HCT116 (cell line): ENCODE results near the gene HOXB3. TPM values are rescaled to one million over a fixed set of nuclear protein-coding genes. Genes with fewer than 3 reads are reported as not detected.

Experiments
- ATAC-seq: fragments of 200-7000 bp; cut with Tn5 transposase; 2 replicates; pipeline ENCODE4 v1.9.1; 2020; ENCODE audit warnings: mild to moderate bottlenecking, moderate library complexity
- BruUV-seq: library from RNA; stranded (reverse); fragments of 400-500 nt; replicated peaks from 2 replicates; lab custom pipeline; 2021; lab: Mats Ljungman, UMichigan
- CTCF ChIA-PET: fragments of 300-600 bp; sonication (Branson Sonifier 250); formaldehyde crosslinking; loops from one replicate; lab custom pipeline; 2021; ENCODE audit warnings: antibody characterized with exemption; lab: Charles Lee
- POLR2A ChIA-PET: fragments of 300-600, 350-600 bp; sonication (Branson Sonifier 250); formaldehyde crosslinking; loops from one replicate; lab custom pipeline; 2021; ENCODE audit warnings: antibody characterized with exemption; lab: Charles Lee
- RAD21 ChIA-PET, 2 experiments: fragments of 300-600 bp; sonication (Branson Sonifier 250); formaldehyde crosslinking; loops; one replicate each; lab custom pipeline; 2023; ENCODE audit warnings: low total read pairs in 2 of 2; ENCODE audit not compliant: uncharacterized antibody in 2 of 2, unreplicated experiment in 2 of 2, low non-redundant PET in 1 of 2; lab: Charles Lee
- DNase-seq: peaks from one replicate; pipeline ENCODE4 v3.0.0-alpha.2; 2010; ENCODE audit warnings: low read depth, low spot score
- H2AFZ ChIP-seq: fragments of 200-600 bp; shearing (Covaris generic), sonication (generic); 2 replicates; pipeline ENCODE4 v1.6.1; 2017; ENCODE audit warnings: low read depth, mixed run types, mixed read lengths, antibody characterized with exemption, low read length; ENCODE audit not compliant: poor library complexity, severe bottlenecking
- H3K27ac ChIP-seq: 2 replicates; pipeline ENCODE4 v1.5.1; 2012; ENCODE audit warnings: low read depth, low read length
- H3K27me3 ChIP-seq: fragments of 200-600 bp; sonication (generic); 2 replicates; pipeline ENCODE4 v1.6.1; 2016; ENCODE audit warnings: mixed run types, low read length, mixed read lengths; ENCODE audit not compliant: insufficient read depth
- H3K36me3 ChIP-seq, 2 experiments: fragments of 200-500 bp in 1 of 2; fragments of 200-600 bp in 1 of 2; sonication (Bioruptor generic) in 1 of 2; sonication (generic) in 1 of 2; 2 replicates each; pipeline versions ENCODE4 v1.5.1 to v1.6.1; 2014 to 2016; ENCODE audit warnings: low read length in 2 of 2, inconsistent platforms in 1 of 2, mixed read lengths in 1 of 2, mixed run types in 1 of 2; ENCODE audit not compliant: insufficient read depth in 2 of 2, control insufficient read depth in 1 of 2
- H3K4me1 ChIP-seq, 2 experiments: fragments of 200-600 bp in 1 of 2; sonication (generic) in 1 of 2; 2 replicates each; pipeline versions ENCODE4 v1.5.1 to v1.6.1; 2012 to 2017; ENCODE audit warnings: low read length in 2 of 2, inconsistent platforms in 1 of 2, mild to moderate bottlenecking in 1 of 2, mixed read lengths in 1 of 2, mixed run types in 1 of 2, moderate library complexity in 1 of 2; ENCODE audit not compliant: insufficient read depth in 2 of 2, control insufficient read depth in 1 of 2
- H3K4me2 ChIP-seq: fragments of 200-600 bp; sonication (generic); 2 replicates; pipeline ENCODE4 v1.6.1; 2017; ENCODE audit warnings: mixed run types, low read length, mixed read lengths
- H3K4me3 ChIP-seq, 2 experiments: fragments of 200-600 bp in 1 of 2; sonication (generic) in 1 of 2; replicated peaks in 1 of 2; 2 replicates each; pipeline ENCODE4 v1.5.1; 2011 to 2016; ENCODE audit warnings: low read length in 2 of 2, control low read depth in 1 of 2, low read depth in 1 of 2, mild to moderate bottlenecking in 1 of 2, mixed read lengths in 1 of 2, mixed run types in 1 of 2
- H3K79me2 ChIP-seq: fragments of 200-600 bp; sonication (generic); 2 replicates; pipeline ENCODE4 v1.6.1; 2017; ENCODE audit warnings: mild to moderate bottlenecking, mixed run types, low read length, moderate library complexity, mixed read lengths; ENCODE audit not compliant: insufficient read depth
- H3K9ac ChIP-seq: fragments of 200-600 bp; sonication (generic); 2 replicates; pipeline ENCODE4 v1.6.1; 2016; ENCODE audit warnings: low read length, mixed read lengths
- H3K9me2 ChIP-seq: fragments of 200-600 bp; sonication (generic), shearing (Covaris generic); 2 replicates; pipeline ENCODE4 v1.6.1; 2017; ENCODE audit warnings: mixed run types, mild to moderate bottlenecking, moderate library complexity; ENCODE audit not compliant: insufficient read depth
- H3K9me3 ChIP-seq, 2 experiments: fragments of 200-500 bp in 1 of 2; fragments of 200-600 bp in 1 of 2; sonication (Bioruptor generic) in 1 of 2; sonication (generic) in 1 of 2; 2 replicates each; pipeline ENCODE4 v1.6.1; 2014 to 2017; ENCODE audit warnings: low read length in 2 of 2, mixed read lengths in 2 of 2, inconsistent platforms in 1 of 2, low read depth in 1 of 2, mild to moderate bottlenecking in 1 of 2, mixed run types in 1 of 2, moderate library complexity in 1 of 2; ENCODE audit not compliant: control insufficient read depth in 1 of 2, insufficient read depth in 1 of 2
- H4K20me1 ChIP-seq: fragments of 200-600 bp; sonication (generic), shearing (Covaris generic); 2 replicates; pipeline ENCODE4 v1.6.1; 2017; ENCODE audit warnings: mixed run types, mild to moderate bottlenecking, moderate library complexity; ENCODE audit not compliant: insufficient read depth
- CTCF ChIP-seq, 3 experiments: fragments of 200-600 bp in 1 of 3; sonication (generic) in 1 of 3; IDR thresholded peaks in 2 of 3; conservative IDR thresholded peaks in 1 of 3; 2 replicates each; pipeline ENCODE4 v1.5.1; 2012 to 2017; ENCODE audit warnings: low read depth in 2 of 3, low read length in 2 of 3, antibody characterized with exemption in 1 of 3, borderline replicate concordance in 1 of 3, control low read depth in 1 of 3, mild to moderate bottlenecking in 1 of 3, mixed read lengths in 1 of 3, mixed run types in 1 of 3, moderate library complexity in 1 of 3; ENCODE audit not compliant: insufficient read depth in 1 of 3
- REST ChIP-seq: IDR thresholded peaks from 2 replicates; pipeline ENCODE4 v1.6.1; 2012; ENCODE audit warnings: low read depth
- TCF7L2 ChIP-seq: IDR thresholded peaks from 2 replicates; pipeline ENCODE4 v1.7.0; 2011; ENCODE audit warnings: borderline replicate concordance, inconsistent platforms; ENCODE audit not compliant: insufficient read depth, insufficient read length; ENCODE audit errors: extremely low read depth
- intact Hi-C: fragments of 100-400 bp; cut with micrococcal nuclease; formaldehyde crosslinking; loops from 2 replicates; pipeline ENCODE4 v1.10.0; 2022
- total RNA-seq: library from RNA; stranded (reverse); gene quantifications from one replicate; pipeline ENCODE4 v1.2.1, GENCODE V29; 2021; ENCODE audit not compliant: unreplicated experiment

The HOXB3 gene
- total RNA-seq, 1 experiment from 2014 or later: 19.8 TPM

- H4K20me1 ChIP-seq: no peaks in the 10 kb centered on the region
- H3K4me3 ChIP-seq: no peak overlapping the region
- no peaks in the 10 kb centered on the region for H3K9me2 ChIP-seq
- CTCF ChIA-PET: no interaction called here
- RAD21 ChIA-PET: no interaction called here
- no TSS peak for BruUV-seq
- POLR2A ChIA-PET: no interaction called here
- no peak overlapping the region for H3K9ac ChIP-seq
- TF ChIP-seq CTCF (IDR thresholded peaks at IDR 0.05 in 2 of 3, conservative IDR thresholded peaks at IDR 0.05 in 1 of 3; ENCODE audit: borderline replicate concordance in 1 of 3, insufficient read depth in 1 of 3, low read depth in 2 of 3, low read length in 2 of 3) (no peak), TCF7L2 (no peak), REST (no peak)
- no peaks in the 10 kb centered on the region for H3K9me3 ChIP-seq
- no peak overlapping the region for H3K27ac ChIP-seq
- H3K79me2 ChIP-seq: peaks cover 29% of the 10 kb centered on the region
- no peak for ATAC-seq
- no peak overlapping the region for H3K4me2 ChIP-seq
- intact Hi-C loops: no loop called here
- H3K4me1 ChIP-seq: no peaks in the 10 kb centered on the region
- no peak overlapping the region for H2AFZ ChIP-seq
- peaks cover 14 to 26% of the 10 kb centered on the region in 2 experiments; a peak in 3 of 4 replicates for H3K36me3 ChIP-seq
- no peak for DNase-seq
- no peaks in the 10 kb centered on the region for H3K27me3 ChIP-seq
These were observed 43.2 kb upstream of the HOXB3 start for GRCh38 chr17:48633266-48633677.
